Measurements from ENCODE around the gene DLGAP1.

The DLGAP1 gene

GRCh38 chr18:3741333-3741732 lies 713.8 kb downstream of the DLGAP1 start:
- no peak for DNase-seq

- no peak for DNase-seq
Measured at GRCh38 chr18:3728704-3729437, 726.2 kb downstream of the DLGAP1 start.

- DNase-seq: no peak
Measured at GRCh38 chr18:3727274-3727673, 727.8 kb downstream of the DLGAP1 start.

GRCh38 chr18:3726238-3726951 lies 728.7 kb downstream of the DLGAP1 start:
- DNase-seq: peak; percentile 90

GRCh38 chr18:3725115-3725514 lies 730.0 kb downstream of the DLGAP1 start:
- no peak for DNase-seq

- DNase-seq: no peak
Measured at GRCh38 chr18:3723554-3723953, 731.6 kb downstream of the DLGAP1 start.

- no peak for DNase-seq
Measured at GRCh38 chr18:3722649-3723433, 732.3 kb downstream of the DLGAP1 start.

- no peak for DNase-seq
Measured at GRCh38 chr18:3721771-3722648, 733.1 kb downstream of the DLGAP1 start.

- DNase-seq: peak; percentile 65
Measured at GRCh38 chr18:3720818-3721545, 734.1 kb downstream of the DLGAP1 start.

GRCh38 chr18:3720159-3720558 lies 734.9 kb downstream of the DLGAP1 start:
- no peak for DNase-seq

- no peak for DNase-seq
Measured at GRCh38 chr18:3717376-3718025, 737.6 kb downstream of the DLGAP1 start.

- no peak for DNase-seq
Measured at GRCh38 chr18:3716116-3716660, 738.9 kb downstream of the DLGAP1 start.

- DNase-seq: peak; percentile 62
Measured at GRCh38 chr18:3715231-3716080, 739.7 kb downstream of the DLGAP1 start.

GRCh38 chr18:3713708-3714107 lies 741.4 kb downstream of the DLGAP1 start:
- DNase-seq: no peak

- no peak for DNase-seq
Measured at GRCh38 chr18:3713166-3713565, 741.9 kb downstream of the DLGAP1 start.

- DNase-seq: no peak
Measured at GRCh38 chr18:3712491-3712890, 742.6 kb downstream of the DLGAP1 start.

- DNase-seq: no peak
Measured at GRCh38 chr18:3710712-3711301, 744.3 kb downstream of the DLGAP1 start.

GRCh38 chr18:3709205-3709604 lies 745.9 kb downstream of the DLGAP1 start:
- no peak for DNase-seq

- no peak for DNase-seq
Measured at GRCh38 chr18:3706279-3707097, 748.6 kb downstream of the DLGAP1 start.

Measured in NCI-H1417 treated with DMSO at 0.1 percent for 48 hours (cell line).